Mesothelial cell of epicardium (in vitro differentiated cells): ENCODE measurements around the gene KDM4D. TPM values are rescaled to one million over a fixed set of nuclear protein-coding genes. Genes with fewer than 3 reads are reported as not detected.
A peak's percentile ranks its signal among the peaks of the same experiment; 100 is the strongest.

Source experiments
- DNase-seq, 2 experiments: peaks; one replicate each; pipeline ENCODE4 v3.0.0; 2021; ENCODE audit warnings: low spot score in 2 of 2; ENCODE audit not compliant: unreplicated experiment in 2 of 2
- H3K27ac Mint-ChIP-seq: 2 replicates; pipeline ENCODE4 v1.8.0; 2021; ENCODE audit warnings: mixed read lengths
- H3K27me3 Mint-ChIP-seq: 2 replicates; pipeline ENCODE4 v1.8.0; 2021; ENCODE audit warnings: low read depth, mixed read lengths
- H3K36me3 Mint-ChIP-seq: 2 replicates; pipeline ENCODE4 v1.8.0; 2021; ENCODE audit warnings: mixed read lengths
- H3K4me1 Mint-ChIP-seq: 2 replicates; pipeline ENCODE4 v1.8.0; 2021; ENCODE audit warnings: mixed read lengths
- H3K4me3 Mint-ChIP-seq: 2 replicates; pipeline ENCODE4 v1.8.0; 2021; ENCODE audit warnings: mild to moderate bottlenecking, moderate library complexity, mixed read lengths
- H3K9me3 Mint-ChIP-seq: 2 replicates; pipeline ENCODE4 v1.8.0; 2021; ENCODE audit warnings: mixed read lengths
- CTCF ChIP-seq: fragments of 200-600 bp; sonication (generic); IDR thresholded peaks from one replicate; pipeline ENCODE4 v1.5.0; 2021; ENCODE audit warnings: antibody characterized with exemption; ENCODE audit not compliant: unreplicated experiment
- total RNA-seq: library from RNA; stranded (reverse); gene quantifications from 3 replicates; pipeline ENCODE4 v1.2.1, GENCODE V29; 2021

Gene KDM4D
- total RNA-seq, 1 donor from 2014 or later: 2.0 TPM

- TF ChIP-seq CTCF: no peak
- Mint-ChIP-seq H3K9me3 (no peaks in the 10 kb centered on the region), H3K4me3 (no peak overlapping the region), H3K27ac (no peak overlapping the region), H3K27me3 (no peaks in the 10 kb centered on the region), H3K36me3 (peaks cover 30% of the 10 kb centered on the region), H3K4me1 (no peaks in the 10 kb centered on the region)
- no peak for DNase-seq
Observed at GRCh38 chr11:94961255-94961654, 12.3 kb upstream of the KDM4D start.

GRCh38 chr11:94964934-94965333, 8.6 kb upstream of the KDM4D start:
- Mint-ChIP-seq H3K4me1 (no peaks in the 10 kb centered on the region), H3K9me3 (no peaks in the 10 kb centered on the region), H3K27ac (no peak overlapping the region), H3K4me3 (no peak overlapping the region), H3K36me3 (peaks cover 47% of the 10 kb centered on the region), H3K27me3 (no peaks in the 10 kb centered on the region)
- TF ChIP-seq CTCF: no peak
- DNase-seq: no peak

- peaks cover 44% of the 10 kb centered on the region for H3K36me3 Mint-ChIP-seq
- no peak for DNase-seq
- H3K4me3 Mint-ChIP-seq: no peak overlapping the region
- H3K27me3 Mint-ChIP-seq: no peaks in the 10 kb centered on the region
- H3K27ac Mint-ChIP-seq: no peak overlapping the region
- peaks cover 11% of the 10 kb centered on the region for H3K4me1 Mint-ChIP-seq
- H3K9me3 Mint-ChIP-seq: no peaks in the 10 kb centered on the region
- TF ChIP-seq CTCF: peak; percentile 69
Observed at GRCh38 chr11:94968334-94968958, 5.1 kb upstream of the KDM4D start.

GRCh38 chr11:94972700-94973098, 810 bp upstream of the KDM4D start:
- Mint-ChIP-seq H3K36me3 (peaks cover 26% of the 10 kb centered on the region), H3K9me3 (no peaks in the 10 kb centered on the region), H3K27ac (peak overlapping the region; percentile 54), H3K4me3 (peak overlapping the region; percentile 99), H3K27me3 (no peaks in the 10 kb centered on the region), H3K4me1 (peaks cover 19% of the 10 kb centered on the region)
- TF ChIP-seq CTCF: no peak
- DNase-seq: no peak

GRCh38 chr11:94974178-94974577, 669 bp downstream of the KDM4D start:
- Mint-ChIP-seq H3K4me1 (peaks cover 19% of the 10 kb centered on the region), H3K27me3 (no peaks in the 10 kb centered on the region), H3K4me3 (peak overlapping the region; percentile 99), H3K27ac (peak overlapping the region; percentile 99), H3K36me3 (peaks cover 15% of the 10 kb centered on the region), H3K9me3 (no peaks in the 10 kb centered on the region)
- no peak for DNase-seq
- no peak for TF ChIP-seq CTCF

- H3K4me3 Mint-ChIP-seq: no peak overlapping the region
- no peak for TF ChIP-seq CTCF
- no peak for DNase-seq
- H3K27ac Mint-ChIP-seq: no peak overlapping the region
- no peaks in the 10 kb centered on the region for H3K9me3 Mint-ChIP-seq
- H3K4me1 Mint-ChIP-seq: peaks cover 19% of the 10 kb centered on the region
- no peaks in the 10 kb centered on the region for H3K27me3 Mint-ChIP-seq
- peaks cover 8% of the 10 kb centered on the region for H3K36me3 Mint-ChIP-seq
Observed at GRCh38 chr11:94975599-94975998, 2.1 kb downstream of the KDM4D start.
